ENCODE data around the gene FXR1. TPM values are rescaled to one million over a fixed set of nuclear protein-coding genes. Genes with fewer than 3 reads are reported as not detected.
"Not testable (repeated sequence)": the region's sequence is repeated elsewhere in the genome, so short reads cannot be mapped to it uniquely, and the experiment has no call there.

FXR1 gene
- total RNA-seq (2021), result 219 and 233 TPM in 2 replicates
- percentile 96 among the genes with signal in this experiment for Bru-seq, nascent RNA
- BruChase-seq, experiment 1, labeled RNA remaining after a 2-hour chase, result percentile 96 among the genes with signal in this experiment
- percentile 92 among the genes with signal in this experiment for BruChase-seq, experiment 2, labeled RNA remaining after a 6-hour chase
- long read RNA-seq, full-length matches to known transcripts, result 91 of 157 reads
- long read RNA-seq, partial matches to known transcripts, result 35 of 157 reads
- long read RNA-seq, other reads (novel, unspliced or antisense), result 31 of 157 reads

DNA sequence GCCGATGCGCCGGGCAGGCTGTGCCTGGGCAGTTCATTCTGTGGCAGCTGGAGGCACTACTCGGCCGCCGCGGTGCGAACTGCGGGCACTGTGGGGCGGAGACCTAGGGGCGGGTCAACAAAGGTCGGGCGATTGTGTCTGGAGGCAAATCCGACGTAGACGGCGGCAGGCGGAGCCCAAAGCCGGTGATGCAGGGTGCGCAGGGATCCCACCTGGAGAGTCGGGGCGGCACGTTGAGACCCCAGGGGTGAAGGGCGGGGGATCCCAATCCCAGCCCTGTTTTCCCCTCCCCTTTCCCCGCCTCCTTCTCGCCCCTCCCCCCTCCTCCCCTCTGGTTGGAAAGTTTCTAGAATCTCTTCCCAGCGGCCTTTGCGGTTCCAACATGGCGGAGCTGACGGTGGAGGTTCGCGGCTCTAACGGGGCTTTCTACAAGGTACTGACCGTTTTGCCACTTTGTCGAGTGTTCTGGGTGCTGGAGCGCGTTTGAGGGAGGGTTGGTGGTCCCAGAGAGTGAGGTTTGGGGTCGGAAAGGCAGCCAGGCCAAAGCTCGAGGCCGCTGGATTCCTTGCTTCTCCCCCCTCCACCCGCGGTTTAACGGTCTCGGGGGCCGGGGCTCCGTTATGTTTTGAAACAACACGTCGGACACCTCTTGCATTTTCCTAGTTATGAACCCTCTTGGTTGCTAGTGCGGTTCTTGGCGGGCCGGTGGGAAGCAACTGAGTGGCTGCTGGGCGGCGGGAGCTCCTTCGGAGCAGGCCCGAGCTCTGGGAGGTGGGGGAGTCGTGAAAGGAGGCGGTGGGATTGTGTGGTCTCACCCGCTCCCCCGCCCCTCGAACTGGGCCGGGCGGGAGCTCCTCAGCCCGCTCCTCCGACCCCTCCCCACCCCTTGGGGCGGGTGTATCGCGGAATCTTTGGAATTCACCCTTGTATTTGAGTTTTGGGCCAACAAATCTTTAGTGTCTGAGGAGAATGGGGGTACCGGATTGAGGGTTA lies at the start of gene FXR1:
FXR1 (plus strand) TSS at position 367 of the 993 bp plus-strand sequence; CDS start at position 383, 16 bp downstream.
- DNase-seq (ENCODE audit: low spot score), result peak; percentile 88
- Histone ChIP-seq H3K36me3 (ENCODE audit: insufficient read depth, low read length, poor library complexity, severe bottlenecking) (peaks cover 23% of the 10 kb centered on the region), H3K4me3 (ENCODE audit: low read depth, low read length, poor library complexity, severe bottlenecking) (peak within 1 kb of the TSS; percentile 80), H3K4me1 (ENCODE audit: insufficient read depth, low read length, poor library complexity, severe bottlenecking) (peaks cover 15% of the 10 kb centered on the region), H3K9me3 (ENCODE audit: low read depth, low read length, poor library complexity, severe bottlenecking) (no peaks in the 10 kb centered on the region), H3K27me3 (replicated peaks; ENCODE audit: insufficient read depth, low read depth, low read length, poor library complexity) (no peaks in the 10 kb centered on the region), H3K27ac (ENCODE audit: low read depth, low read length, poor library complexity, severe bottlenecking) (peak within 1 kb of the TSS; percentile 96)
- intact Hi-C loops (cut with micrococcal nuclease; ENCODE audit: unreplicated experiment), result no loop called here
- POLR2A ChIA-PET (ENCODE audit: low non-redundant PET), result interaction anchor here (0.5 to 0.7 kb wide), 4 partner anchors 27 to 417 kb away, joined by 3 to 5 read pairs (median 4); no protein-coding TSS in a partner anchor
- CTCF ChIA-PET, result interaction anchor here (0.6 kb wide), 4 partner anchors 50 to 287 kb away, joined by 3 to 7 read pairs (median 4); no protein-coding TSS in a partner anchor
- TF ChIP-seq, protein P1, sequence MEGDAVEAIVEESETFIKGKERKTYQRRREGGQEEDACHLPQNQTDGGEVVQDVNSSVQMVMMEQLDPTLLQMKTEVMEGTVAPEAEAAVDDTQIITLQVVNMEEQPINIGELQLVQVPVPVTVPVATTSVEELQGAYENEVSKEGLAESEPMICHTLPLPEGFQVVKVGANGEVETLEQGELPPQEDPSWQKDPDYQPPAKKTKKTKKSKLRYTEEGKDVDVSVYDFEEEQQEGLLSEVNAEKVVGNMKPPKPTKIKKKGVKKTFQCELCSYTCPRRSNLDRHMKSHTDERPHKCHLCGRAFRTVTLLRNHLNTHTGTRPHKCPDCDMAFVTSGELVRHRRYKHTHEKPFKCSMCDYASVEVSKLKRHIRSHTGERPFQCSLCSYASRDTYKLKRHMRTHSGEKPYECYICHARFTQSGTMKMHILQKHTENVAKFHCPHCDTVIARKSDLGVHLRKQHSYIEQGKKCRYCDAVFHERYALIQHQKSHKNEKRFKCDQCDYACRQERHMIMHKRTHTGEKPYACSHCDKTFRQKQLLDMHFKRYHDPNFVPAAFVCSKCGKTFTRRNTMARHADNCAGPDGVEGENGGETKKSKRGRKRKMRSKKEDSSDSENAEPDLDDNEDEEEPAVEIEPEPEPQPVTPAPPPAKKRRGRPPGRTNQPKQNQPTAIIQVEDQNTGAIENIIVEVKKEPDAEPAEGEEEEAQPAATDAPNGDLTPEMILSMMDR (conservative IDR thresholded peaks at IDR 0.05; ENCODE audit: low read depth, low read length), result peak; percentile 64
- no peak for TF ChIP-seq EZH2 (IDR thresholded peaks at IDR 0.05; ENCODE audit: borderline replicate concordance, low read depth, low read length, poor library complexity, severe bottlenecking)
- no TSS peak for BruUV-seq (replicated peaks)

- peaks cover 14% of the 10 kb centered on the region for H3K27me3 ChIP-seq (replicated peaks; ENCODE audit: insufficient read depth, low read depth, low read length, poor library complexity)
- H3K4me3 ChIP-seq (ENCODE audit: low read depth, low read length, poor library complexity, severe bottlenecking), result no peak overlapping the region
- BruUV-seq (replicated peaks), result no TSS peak
- ChIA-PET CTCF (no interaction called here), POLR2A (ENCODE audit: low non-redundant PET) (no interaction called here)
- no peak overlapping the region for H3K27ac ChIP-seq (ENCODE audit: low read depth, low read length, poor library complexity, severe bottlenecking)
- no peaks in the 10 kb centered on the region for H3K4me1 ChIP-seq (ENCODE audit: insufficient read depth, low read length, poor library complexity, severe bottlenecking)
- no peak for TF ChIP-seq EZH2 (IDR thresholded peaks at IDR 0.05; ENCODE audit: borderline replicate concordance, low read depth, low read length, poor library complexity, severe bottlenecking)
- TF ChIP-seq, protein P1 (conservative IDR thresholded peaks at IDR 0.05; ENCODE audit: low read depth, low read length), result no peak
- no peaks in the 10 kb centered on the region for H3K36me3 ChIP-seq (ENCODE audit: insufficient read depth, low read length, poor library complexity, severe bottlenecking)
- intact Hi-C loops (cut with micrococcal nuclease; ENCODE audit: unreplicated experiment), result no loop called here
- no peaks in the 10 kb centered on the region for H3K9me3 ChIP-seq (ENCODE audit: low read depth, low read length, poor library complexity, severe bottlenecking)
- DNase-seq (ENCODE audit: low spot score), result no peak
Observed at GRCh38 chr3:180870008-180870699, 42.3 kb upstream of the FXR1 start.

GRCh38 chr3:180871901-180872300 lies 40.6 kb upstream of the FXR1 start:
- ChIA-PET CTCF (no interaction called here), POLR2A (ENCODE audit: low non-redundant PET) (no interaction called here)
- TF ChIP-seq EZH2 (IDR thresholded peaks at IDR 0.05; ENCODE audit: borderline replicate concordance, low read depth, low read length, poor library complexity, severe bottlenecking), result no peak
- TF ChIP-seq, protein P1 (conservative IDR thresholded peaks at IDR 0.05; ENCODE audit: low read depth, low read length), result no peak
- intact Hi-C loops (cut with micrococcal nuclease; ENCODE audit: unreplicated experiment), result no loop called here
- no peaks in the 10 kb centered on the region for H3K9me3 ChIP-seq (ENCODE audit: low read depth, low read length, poor library complexity, severe bottlenecking)
- no peaks in the 10 kb centered on the region for H3K36me3 ChIP-seq (ENCODE audit: insufficient read depth, low read length, poor library complexity, severe bottlenecking)
- no peaks in the 10 kb centered on the region for H3K4me1 ChIP-seq (ENCODE audit: insufficient read depth, low read length, poor library complexity, severe bottlenecking)
- DNase-seq (ENCODE audit: low spot score), result no peak
- H3K27me3 ChIP-seq (replicated peaks; ENCODE audit: insufficient read depth, low read depth, low read length, poor library complexity), result peaks cover 23% of the 10 kb centered on the region
- H3K4me3 ChIP-seq (ENCODE audit: low read depth, low read length, poor library complexity, severe bottlenecking), result no peak overlapping the region
- H3K27ac ChIP-seq (ENCODE audit: low read depth, low read length, poor library complexity, severe bottlenecking), result no peak overlapping the region
- BruUV-seq (replicated peaks), result no TSS peak

- CTCF ChIA-PET; POLR2A ChIA-PET (ENCODE audit: low non-redundant PET): not testable (repeated sequence)
Observed at GRCh38 chr3:180872430-180872829, 40.0 kb upstream of the FXR1 start.

More at GRCh38 chr3:180872430-180872829, 40.0 kb upstream of the FXR1 start:
- BruUV-seq (replicated peaks); DNase-seq (ENCODE audit: low spot score); H3K9me3 ChIP-seq (ENCODE audit: low read depth, low read length, poor library complexity, severe bottlenecking); H3K4me3 ChIP-seq (ENCODE audit: low read depth, low read length, poor library complexity, severe bottlenecking); H3K36me3 ChIP-seq (ENCODE audit: insufficient read depth, low read length, poor library complexity, severe bottlenecking); H3K4me1 ChIP-seq (ENCODE audit: insufficient read depth, low read length, poor library complexity, severe bottlenecking); H3K27ac ChIP-seq (ENCODE audit: low read depth, low read length, poor library complexity, severe bottlenecking); intact Hi-C loops (cut with micrococcal nuclease; ENCODE audit: unreplicated experiment): not testable (repeated sequence)
- H3K27me3 ChIP-seq (replicated peaks; ENCODE audit: insufficient read depth, low read depth, low read length, poor library complexity), result peaks cover 23% of the 10 kb centered on the region

Data from A673 (cell line).